Measurements from ENCODE around the gene MRPL41.
"Not testable (repeated sequence)": the region's sequence is repeated elsewhere in the genome, so short reads cannot be mapped to it uniquely, and the experiment has no call there.

The MRPL41 gene

DNA sequence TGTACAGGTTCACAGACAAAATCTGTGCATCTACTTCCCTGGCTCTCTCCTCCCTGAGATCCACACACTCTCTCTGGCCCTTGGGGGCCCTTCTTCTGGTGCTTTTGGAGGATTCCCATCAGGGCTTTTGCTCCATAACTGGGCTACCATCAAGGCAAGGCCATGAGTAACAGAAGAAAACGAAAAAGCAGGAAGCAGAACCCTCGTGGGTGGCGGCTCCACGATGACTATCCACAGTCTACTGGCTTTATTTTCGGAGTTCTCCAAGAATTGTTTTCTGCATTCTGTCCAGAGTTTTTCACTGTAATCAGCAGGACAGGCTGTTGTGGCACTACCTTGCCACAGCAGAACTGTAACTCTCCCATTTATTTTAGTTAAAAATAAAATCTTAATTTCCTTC is 21.3 kb upstream of the MRPL41 start:
- H3K4me3 ChIP-seq (ENCODE audit: low read depth, low read length): no peak overlapping the region
- no peak for DNase-seq (ENCODE audit: low read depth)
- TF ChIP-seq, protein P1, sequence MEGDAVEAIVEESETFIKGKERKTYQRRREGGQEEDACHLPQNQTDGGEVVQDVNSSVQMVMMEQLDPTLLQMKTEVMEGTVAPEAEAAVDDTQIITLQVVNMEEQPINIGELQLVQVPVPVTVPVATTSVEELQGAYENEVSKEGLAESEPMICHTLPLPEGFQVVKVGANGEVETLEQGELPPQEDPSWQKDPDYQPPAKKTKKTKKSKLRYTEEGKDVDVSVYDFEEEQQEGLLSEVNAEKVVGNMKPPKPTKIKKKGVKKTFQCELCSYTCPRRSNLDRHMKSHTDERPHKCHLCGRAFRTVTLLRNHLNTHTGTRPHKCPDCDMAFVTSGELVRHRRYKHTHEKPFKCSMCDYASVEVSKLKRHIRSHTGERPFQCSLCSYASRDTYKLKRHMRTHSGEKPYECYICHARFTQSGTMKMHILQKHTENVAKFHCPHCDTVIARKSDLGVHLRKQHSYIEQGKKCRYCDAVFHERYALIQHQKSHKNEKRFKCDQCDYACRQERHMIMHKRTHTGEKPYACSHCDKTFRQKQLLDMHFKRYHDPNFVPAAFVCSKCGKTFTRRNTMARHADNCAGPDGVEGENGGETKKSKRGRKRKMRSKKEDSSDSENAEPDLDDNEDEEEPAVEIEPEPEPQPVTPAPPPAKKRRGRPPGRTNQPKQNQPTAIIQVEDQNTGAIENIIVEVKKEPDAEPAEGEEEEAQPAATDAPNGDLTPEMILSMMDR (IDR thresholded peaks at IDR 0.05; ENCODE audit: low read depth, low read length, missing control alignments): no peak

GRCh38 chr9:137531099-137531765 is 20.4 kb upstream of the MRPL41 start:
- TF ChIP-seq, protein P1 (IDR thresholded peaks at IDR 0.05; ENCODE audit: low read depth, low read length, missing control alignments): no peak
- no peak overlapping the region for H3K4me3 ChIP-seq (ENCODE audit: low read depth, low read length)
- no peak for DNase-seq (ENCODE audit: low read depth)

DNA sequence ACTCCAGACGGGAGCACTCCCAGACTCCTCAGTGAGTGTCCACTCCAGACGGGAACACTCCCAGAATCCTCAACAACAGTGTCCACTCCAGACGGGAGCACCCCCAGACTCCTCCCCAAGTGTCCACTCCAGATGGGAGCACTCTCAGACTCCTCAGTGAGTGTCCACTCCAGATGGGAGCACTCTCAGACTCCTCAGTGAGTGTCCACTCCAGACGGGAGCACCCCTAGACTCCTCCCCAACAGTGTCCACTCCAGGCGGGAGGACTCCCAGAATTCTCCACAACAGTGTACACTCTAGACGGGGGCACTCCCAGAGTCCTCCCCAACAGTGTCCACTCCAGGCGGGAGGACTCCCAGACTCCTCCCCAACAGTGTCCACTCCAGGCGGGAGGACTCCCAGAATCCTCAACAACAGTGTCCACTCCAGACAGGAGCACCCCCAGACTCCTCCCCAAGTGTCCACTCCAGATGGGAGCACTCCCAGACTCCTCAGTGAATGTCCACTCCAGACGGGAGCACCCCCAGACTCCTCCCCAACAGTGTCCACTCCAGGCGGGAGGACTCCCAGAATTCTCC is 18.7 kb upstream of the MRPL41 start:
- not testable (repeated sequence) for H3K4me3 ChIP-seq (ENCODE audit: low read depth, low read length); DNase-seq (ENCODE audit: low read depth)

- TF ChIP-seq, protein P1 (IDR thresholded peaks at IDR 0.05; ENCODE audit: low read depth, low read length, missing control alignments): peak; percentile 76
- DNase-seq (ENCODE audit: low read depth): no peak
- no peak overlapping the region for H3K4me3 ChIP-seq (ENCODE audit: low read depth, low read length)
Observed at GRCh38 chr9:137534256-137535119, 17.2 kb upstream of the MRPL41 start.

- no peak overlapping the region for H3K4me3 ChIP-seq (ENCODE audit: low read depth, low read length)
- TF ChIP-seq, protein P1 (IDR thresholded peaks at IDR 0.05; ENCODE audit: low read depth, low read length, missing control alignments): no peak
- no peak for DNase-seq (ENCODE audit: low read depth)
Observed at GRCh38 chr9:137535120-137535428, 16.6 kb upstream of the MRPL41 start.

DNA sequence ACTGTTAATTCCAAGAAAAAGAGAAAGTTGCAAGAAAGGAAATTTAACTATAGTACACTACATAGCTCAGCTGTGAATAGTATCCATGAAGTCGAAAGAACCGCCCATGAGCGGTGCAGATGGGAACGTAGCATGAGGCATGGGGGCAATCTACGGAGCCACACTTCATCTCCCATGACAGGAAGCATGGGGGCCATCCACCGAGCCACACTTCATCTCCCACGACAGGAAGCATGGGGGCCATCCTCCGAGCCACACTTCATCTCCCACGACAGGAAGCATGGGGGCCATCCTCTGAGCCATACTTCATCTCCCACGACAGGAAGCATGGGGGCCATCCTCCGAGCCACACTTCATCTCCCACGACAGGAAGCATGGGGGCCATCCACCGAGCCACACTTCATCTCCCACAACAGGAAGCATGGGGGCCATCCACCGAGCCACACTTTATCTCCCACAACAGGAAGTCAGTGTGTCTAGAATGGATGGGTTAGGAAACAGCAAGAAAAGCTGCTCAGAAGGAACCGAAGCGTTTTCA is 15.0 kb upstream of the MRPL41 start:
- not testable (repeated sequence) for DNase-seq (ENCODE audit: low read depth)

DNA sequence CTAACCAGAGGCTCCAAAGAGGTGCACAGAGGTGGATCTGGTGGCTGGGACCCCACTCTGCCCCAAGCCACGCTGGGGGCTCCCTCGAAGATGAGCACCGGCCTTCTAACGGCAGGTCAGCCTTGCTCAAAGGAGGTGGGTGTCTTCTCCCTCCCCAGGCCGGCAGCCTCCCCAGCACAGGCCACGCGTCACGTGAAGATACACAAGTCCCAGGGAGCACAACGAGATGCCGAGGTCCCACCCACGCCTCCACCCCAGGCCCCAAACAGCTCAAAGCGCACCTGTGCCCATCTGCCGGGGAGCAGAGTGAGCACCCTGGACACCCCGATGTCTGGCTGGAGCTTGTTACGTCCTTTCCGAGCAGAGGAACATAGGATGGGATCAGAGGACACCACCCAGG is 13.6 kb upstream of the MRPL41 start:
- no peak for DNase-seq (ENCODE audit: low read depth)
- no peak overlapping the region for H3K4me3 ChIP-seq (ENCODE audit: low read depth, low read length)
- TF ChIP-seq, protein P1 (IDR thresholded peaks at IDR 0.05; ENCODE audit: low read depth, low read length, missing control alignments): no peak

More for the DNA sequence above, 15.0 kb upstream of the MRPL41 start:
- H3K4me3 ChIP-seq (ENCODE audit: low read depth, low read length): not testable (repeated sequence)

Data from GM12864 (cell line).